WTC11 (cell line): ENCODE results near the gene SLC25A22. TPM values are rescaled to one million over a fixed set of nuclear protein-coding genes. Genes with fewer than 3 reads are reported as not detected.

Source experiments
- ATAC-seq: fragments of 200-7000 bp; cut with Tn5 transposase; 2 replicates; pipeline ENCODE4 v1.10.0; 2021; ENCODE audit warnings: mild to moderate bottlenecking, moderate library complexity
- CTCF ChIA-PET: fragments of 300-600 bp; sonication (Branson Sonifier 250); formaldehyde crosslinking; loops from one replicate; lab custom pipeline; 2021; ENCODE audit warnings: antibody characterized with exemption; lab: Charles Lee
- POLR2A ChIA-PET: fragments of 350-600 bp; sonication (Branson Sonifier 250); formaldehyde crosslinking; loops from one replicate; lab custom pipeline; 2021; ENCODE audit warnings: antibody characterized with exemption; lab: Charles Lee
- DNase-seq: peaks from one replicate; pipeline ENCODE4 v3.0.0; 2021; ENCODE audit warnings: low spot score
- H3K27ac Mint-ChIP-seq: 2 replicates; pipeline ENCODE4 v1.8.0; 2021; ENCODE audit warnings: mixed read lengths
- H3K27me3 Mint-ChIP-seq: 2 replicates; pipeline ENCODE4 v1.8.0; 2021; ENCODE audit warnings: low read depth, mild to moderate bottlenecking, moderate library complexity, mixed read lengths
- H3K36me3 Mint-ChIP-seq: 2 replicates; pipeline ENCODE4 v1.8.0; 2021; ENCODE audit warnings: mixed read lengths
- H3K4me1 Mint-ChIP-seq: 2 replicates; pipeline ENCODE4 v1.8.0; 2022; ENCODE audit warnings: mixed read lengths
- H3K4me3 Mint-ChIP-seq: 2 replicates; pipeline ENCODE4 v1.8.0; 2021; ENCODE audit warnings: mild to moderate bottlenecking, moderate library complexity, mixed read lengths
- H3K9me3 Mint-ChIP-seq: 2 replicates; pipeline ENCODE4 v1.8.0; 2021; ENCODE audit warnings: mixed read lengths
- ETV6 ChIP-seq: sonication (generic); formaldehyde crosslinking; IDR thresholded peaks from 2 replicates; pipeline ENCODE4 v1.8.1; 2022; ENCODE audit warnings: mild to moderate bottlenecking, missing genetic modification reagents
- GRHL2 ChIP-seq: fragments of 250-450 bp; sonication (Bioruptor Pico); IDR thresholded peaks from 2 replicates; pipeline ENCODE4 v1.8.0; 2022; ENCODE audit warnings: mild to moderate bottlenecking, moderate library complexity; ENCODE audit not compliant: insufficient replicate concordance, severe bottlenecking
- GTF2I ChIP-seq: fragments of 250-450 bp; sonication (Bioruptor Pico); conservative IDR thresholded peaks from 2 replicates; pipeline ENCODE4 v1.4.0; 2021; ENCODE audit warnings: mild to moderate bottlenecking
- HMGXB4 ChIP-seq: sonication (generic); formaldehyde crosslinking; IDR thresholded peaks from 2 replicates; pipeline ENCODE4 v1.8.1; 2023; ENCODE audit warnings: mild to moderate bottlenecking, moderate library complexity, missing genetic modification reagents
- JUN ChIP-seq: sonication (generic); formaldehyde crosslinking; IDR thresholded peaks from 2 replicates; pipeline ENCODE4 v1.8.0; 2023; ENCODE audit warnings: mild to moderate bottlenecking, missing genetic modification reagents
- MYBL2 ChIP-seq: sonication (generic); formaldehyde crosslinking; IDR thresholded peaks from 2 replicates; pipeline ENCODE4 v1.8.1; 2023; ENCODE audit warnings: mild to moderate bottlenecking, moderate library complexity, missing genetic modification reagents
- NFYB ChIP-seq: sonication (generic); formaldehyde crosslinking; conservative IDR thresholded peaks from 2 replicates; pipeline ENCODE4 v1.8.0; 2022; ENCODE audit warnings: low read depth, missing genetic modification reagents
- NR3C1 ChIP-seq: sonication (generic); formaldehyde crosslinking; conservative IDR thresholded peaks from 2 replicates; pipeline ENCODE4 v1.8.1; 2023; ENCODE audit warnings: low read depth, mild to moderate bottlenecking, missing genetic modification reagents
- RELA ChIP-seq: sonication (generic); formaldehyde crosslinking; IDR thresholded peaks from 2 replicates; pipeline ENCODE4 v1.8.1; 2022; ENCODE audit warnings: missing genetic modification reagents, mild to moderate bottlenecking, borderline replicate concordance
- SMAD4 ChIP-seq: sonication (generic); formaldehyde crosslinking; IDR thresholded peaks from 2 replicates; pipeline ENCODE4 v1.8.0; 2022; ENCODE audit warnings: mild to moderate bottlenecking, missing genetic modification reagents
- SP1 ChIP-seq: sonication (generic); formaldehyde crosslinking; conservative IDR thresholded peaks from 2 replicates; pipeline ENCODE4 v1.8.1; 2022; ENCODE audit warnings: missing genetic modification reagents
- TCF7 ChIP-seq: sonication (generic); formaldehyde crosslinking; IDR thresholded peaks from 2 replicates; pipeline ENCODE4 v1.8.0; 2022; ENCODE audit warnings: mild to moderate bottlenecking, low read depth, missing genetic modification reagents, moderate library complexity
- TEAD1 ChIP-seq: sonication (generic); formaldehyde crosslinking; IDR thresholded peaks from 2 replicates; pipeline ENCODE4 v1.8.0; 2022; ENCODE audit warnings: mild to moderate bottlenecking, missing genetic modification reagents
- USF2 ChIP-seq: sonication (generic); formaldehyde crosslinking; IDR thresholded peaks from 2 replicates; pipeline ENCODE4 v1.8.1; 2023; ENCODE audit warnings: mild to moderate bottlenecking, missing genetic modification reagents, moderate library complexity
- ZBTB21 ChIP-seq: sonication (generic); formaldehyde crosslinking; IDR thresholded peaks from 2 replicates; pipeline ENCODE4 v1.8.1; 2023; ENCODE audit warnings: mild to moderate bottlenecking, missing genetic modification reagents, borderline replicate concordance
- ZNF232 ChIP-seq: sonication (generic); formaldehyde crosslinking; IDR thresholded peaks from 2 replicates; pipeline ENCODE4 v1.8.0; 2022; ENCODE audit warnings: mild to moderate bottlenecking, missing genetic modification reagents
- ZNF317 ChIP-seq: sonication (generic); formaldehyde crosslinking; IDR thresholded peaks from 2 replicates; pipeline ENCODE4 v1.8.1; 2023; ENCODE audit warnings: low read depth, mild to moderate bottlenecking, moderate library complexity, missing genetic modification reagents, borderline replicate concordance
- total RNA-seq: library from RNA; stranded (reverse); gene quantifications from 3 replicates; pipeline ENCODE4 v1.2.3, GENCODE V29; 2021
- TF ChIP-seq, protein P1 (sequence below): sonication (generic); formaldehyde crosslinking; IDR thresholded peaks from 2 replicates; pipeline ENCODE4 v1.8.1; 2022; ENCODE audit warnings: mild to moderate bottlenecking, missing genetic modification reagents, moderate library complexity, borderline replicate concordance
- TF ChIP-seq, protein P2 (sequence below): fragments of 250-450 bp; sonication (Bioruptor Pico); IDR thresholded peaks from 2 replicates; pipeline ENCODE4 v2.1.2; 2022; ENCODE audit warnings: mild to moderate bottlenecking, moderate library complexity
- TF ChIP-seq, protein P3 (sequence below): sonication (generic); formaldehyde crosslinking; IDR thresholded peaks from 2 replicates; pipeline ENCODE4 v1.8.0; 2022; ENCODE audit warnings: missing genetic modification reagents
- TF ChIP-seq, protein P4 (sequence below): sonication (generic); formaldehyde crosslinking; IDR thresholded peaks from 2 replicates; pipeline ENCODE4 v1.8.1; 2023; ENCODE audit warnings: mild to moderate bottlenecking, missing genetic modification reagents

The SLC25A22 gene
- total RNA-seq, 1 experiment from 2014 or later, result 44.8 TPM

DNA sequence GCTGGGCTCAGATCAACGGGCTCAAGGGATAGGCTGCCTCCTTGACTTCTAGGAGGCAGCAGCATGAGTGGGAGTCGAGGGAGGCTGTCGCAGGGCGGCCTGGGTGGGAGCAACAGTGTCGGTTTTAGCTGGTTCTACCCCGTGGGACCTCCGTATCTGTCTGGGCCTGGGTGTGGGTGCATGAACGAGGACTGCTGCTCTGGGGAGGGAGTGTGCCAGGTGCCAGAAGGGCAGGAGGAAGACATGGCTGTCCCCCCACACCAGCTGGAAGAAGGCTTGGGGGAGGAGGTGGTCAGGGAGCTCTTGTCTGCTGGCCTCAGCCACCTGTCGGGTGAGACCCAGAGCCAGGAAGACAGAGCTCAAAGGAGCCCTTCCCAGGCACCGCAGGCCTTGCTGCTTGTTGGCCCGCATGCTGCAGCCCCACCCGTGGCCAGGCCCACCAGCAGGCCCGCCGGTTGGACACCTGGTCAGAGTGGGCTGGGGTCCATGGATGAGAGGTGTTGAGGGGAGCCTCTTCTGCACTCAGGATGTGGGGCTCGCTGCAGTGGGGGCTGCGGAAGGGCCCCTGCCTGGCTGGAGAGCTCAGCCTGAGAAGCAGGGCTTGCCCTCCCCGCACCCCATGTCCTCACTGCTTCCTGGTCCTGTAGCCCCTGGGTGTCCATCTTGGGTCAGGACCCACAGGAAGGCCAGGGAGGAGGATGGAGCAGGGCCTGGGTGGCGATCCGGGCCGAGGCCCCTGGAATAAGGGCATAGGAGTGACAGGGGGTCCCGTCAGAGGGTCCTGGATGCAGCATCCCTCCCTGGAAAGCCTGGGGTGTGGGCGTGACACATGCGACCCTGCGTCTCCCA lies 11.6 kb downstream of the SLC25A22 start (continued):
- TF ChIP-seq JUN (CRISPR knock-in tag) (no peak), RELA (CRISPR knock-in tag) (no peak)
- TF ChIP-seq, protein P1, sequence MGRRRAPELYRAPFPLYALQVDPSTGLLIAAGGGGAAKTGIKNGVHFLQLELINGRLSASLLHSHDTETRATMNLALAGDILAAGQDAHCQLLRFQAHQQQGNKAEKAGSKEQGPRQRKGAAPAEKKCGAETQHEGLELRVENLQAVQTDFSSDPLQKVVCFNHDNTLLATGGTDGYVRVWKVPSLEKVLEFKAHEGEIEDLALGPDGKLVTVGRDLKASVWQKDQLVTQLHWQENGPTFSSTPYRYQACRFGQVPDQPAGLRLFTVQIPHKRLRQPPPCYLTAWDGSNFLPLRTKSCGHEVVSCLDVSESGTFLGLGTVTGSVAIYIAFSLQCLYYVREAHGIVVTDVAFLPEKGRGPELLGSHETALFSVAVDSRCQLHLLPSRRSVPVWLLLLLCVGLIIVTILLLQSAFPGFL (CRISPR knock-in tag), result no peak
- TF ChIP-seq, all 79 proteins: peak for 0

- DNase-seq (peak; percentile 97), ATAC-seq (peak; percentile 94)
- peaks cover 12% of the 10 kb centered on the region for H3K36me3 Mint-ChIP-seq
- H3K9me3 Mint-ChIP-seq, result no peaks in the 10 kb centered on the region
- H3K27me3 Mint-ChIP-seq, result no peaks in the 10 kb centered on the region
- H3K4me3 Mint-ChIP-seq, result peak overlapping the region; percentile 52
- CTCF ChIA-PET, result interaction anchor here (0.6 to 3.3 kb wide), 26 partner anchors 11 to 277 kb away, joined by 3 to 13 read pairs (median 4); partner anchors contain the start of genes RPLP2, SLC25A22, TALDO1 and TMEM80
- peaks cover 28% of the 10 kb centered on the region for H3K4me1 Mint-ChIP-seq
- peak overlapping the region; percentile 97 for H3K27ac Mint-ChIP-seq
- POLR2A ChIA-PET, result interaction anchor here (0.7 to 1.7 kb wide), 3 partner anchors 9 to 138 kb away, joined by 3 to 8 read pairs (median 5); no protein-coding TSS in a partner anchor
- TF ChIP-seq NFYB (CRISPR knock-in tag), result no peak
- TF ChIP-seq, protein P2, sequence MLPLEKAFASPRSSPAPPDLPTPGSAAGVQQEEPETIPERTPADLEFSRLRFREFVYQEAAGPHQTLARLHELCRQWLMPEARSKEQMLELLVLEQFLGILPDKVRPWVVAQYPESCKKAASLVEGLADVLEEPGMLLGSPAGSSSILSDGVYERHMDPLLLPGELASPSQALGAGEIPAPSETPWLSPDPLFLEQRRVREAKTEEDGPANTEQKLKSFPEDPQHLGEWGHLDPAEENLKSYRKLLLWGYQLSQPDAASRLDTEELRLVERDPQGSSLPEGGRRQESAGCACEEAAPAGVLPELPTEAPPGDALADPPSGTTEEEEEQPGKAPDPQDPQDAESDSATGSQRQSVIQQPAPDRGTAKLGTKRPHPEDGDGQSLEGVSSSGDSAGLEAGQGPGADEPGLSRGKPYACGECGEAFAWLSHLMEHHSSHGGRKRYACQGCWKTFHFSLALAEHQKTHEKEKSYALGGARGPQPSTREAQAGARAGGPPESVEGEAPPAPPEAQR, result no peak
- TF ChIP-seq GTF2I (CRISPR knock-in tag), result no peak
- TF ChIP-seq TEAD1 (CRISPR knock-in tag), result no peak; the same call in 1 of the 2 replicates
- no peak for TF ChIP-seq MYBL2
- TF ChIP-seq TCF7, result no peak
- no peak for TF ChIP-seq SMAD4 (CRISPR knock-in tag)
- TF ChIP-seq NR3C1, result no peak
- TF ChIP-seq, protein P3, sequence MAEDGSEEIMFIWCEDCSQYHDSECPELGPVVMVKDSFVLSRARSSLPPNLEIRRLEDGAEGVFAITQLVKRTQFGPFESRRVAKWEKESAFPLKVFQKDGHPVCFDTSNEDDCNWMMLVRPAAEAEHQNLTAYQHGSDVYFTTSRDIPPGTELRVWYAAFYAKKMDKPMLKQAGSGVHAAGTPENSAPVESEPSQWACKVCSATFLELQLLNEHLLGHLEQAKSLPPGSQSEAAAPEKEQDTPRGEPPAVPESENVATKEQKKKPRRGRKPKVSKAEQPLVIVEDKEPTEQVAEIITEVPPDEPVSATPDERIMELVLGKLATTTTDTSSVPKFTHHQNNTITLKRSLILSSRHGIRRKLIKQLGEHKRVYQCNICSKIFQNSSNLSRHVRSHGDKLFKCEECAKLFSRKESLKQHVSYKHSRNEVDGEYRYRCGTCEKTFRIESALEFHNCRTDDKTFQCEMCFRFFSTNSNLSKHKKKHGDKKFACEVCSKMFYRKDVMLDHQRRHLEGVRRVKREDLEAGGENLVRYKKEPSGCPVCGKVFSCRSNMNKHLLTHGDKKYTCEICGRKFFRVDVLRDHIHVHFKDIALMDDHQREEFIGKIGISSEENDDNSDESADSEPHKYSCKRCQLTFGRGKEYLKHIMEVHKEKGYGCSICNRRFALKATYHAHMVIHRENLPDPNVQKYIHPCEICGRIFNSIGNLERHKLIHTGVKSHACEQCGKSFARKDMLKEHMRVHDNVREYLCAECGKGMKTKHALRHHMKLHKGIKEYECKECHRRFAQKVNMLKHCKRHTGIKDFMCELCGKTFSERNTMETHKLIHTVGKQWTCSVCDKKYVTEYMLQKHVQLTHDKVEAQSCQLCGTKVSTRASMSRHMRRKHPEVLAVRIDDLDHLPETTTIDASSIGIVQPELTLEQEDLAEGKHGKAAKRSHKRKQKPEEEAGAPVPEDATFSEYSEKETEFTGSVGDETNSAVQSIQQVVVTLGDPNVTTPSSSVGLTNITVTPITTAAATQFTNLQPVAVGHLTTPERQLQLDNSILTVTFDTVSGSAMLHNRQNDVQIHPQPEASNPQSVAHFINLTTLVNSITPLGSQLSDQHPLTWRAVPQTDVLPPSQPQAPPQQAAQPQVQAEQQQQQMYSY (CRISPR knock-in tag), result no peak
- no peak for TF ChIP-seq HMGXB4 (CRISPR knock-in tag)
- TF ChIP-seq USF2, result peak; percentile 28; the same call in 1 of the 2 replicates
- peak; percentile 78 for TF ChIP-seq ETV6 (CRISPR knock-in tag)
- TF ChIP-seq ZNF317 (CRISPR knock-in tag), result no peak
- TF ChIP-seq, protein P1 (CRISPR knock-in tag), result no peak
- TF ChIP-seq ZBTB21, result no peak
- TF ChIP-seq, protein P4, sequence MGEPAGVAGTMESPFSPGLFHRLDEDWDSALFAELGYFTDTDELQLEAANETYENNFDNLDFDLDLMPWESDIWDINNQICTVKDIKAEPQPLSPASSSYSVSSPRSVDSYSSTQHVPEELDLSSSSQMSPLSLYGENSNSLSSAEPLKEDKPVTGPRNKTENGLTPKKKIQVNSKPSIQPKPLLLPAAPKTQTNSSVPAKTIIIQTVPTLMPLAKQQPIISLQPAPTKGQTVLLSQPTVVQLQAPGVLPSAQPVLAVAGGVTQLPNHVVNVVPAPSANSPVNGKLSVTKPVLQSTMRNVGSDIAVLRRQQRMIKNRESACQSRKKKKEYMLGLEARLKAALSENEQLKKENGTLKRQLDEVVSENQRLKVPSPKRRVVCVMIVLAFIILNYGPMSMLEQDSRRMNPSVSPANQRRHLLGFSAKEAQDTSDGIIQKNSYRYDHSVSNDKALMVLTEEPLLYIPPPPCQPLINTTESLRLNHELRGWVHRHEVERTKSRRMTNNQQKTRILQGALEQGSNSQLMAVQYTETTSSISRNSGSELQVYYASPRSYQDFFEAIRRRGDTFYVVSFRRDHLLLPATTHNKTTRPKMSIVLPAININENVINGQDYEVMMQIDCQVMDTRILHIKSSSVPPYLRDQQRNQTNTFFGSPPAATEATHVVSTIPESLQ (CRISPR knock-in tag), result no peak
- TF ChIP-seq ZNF232, result no peak
- no peak for TF ChIP-seq GRHL2
- peak; percentile 73 for TF ChIP-seq SP1
Observed at GRCh38 chr11:783581-784015, 14.5 kb downstream of the SLC25A22 start.
